ENCODE measurements around the gene CGNL1.

DNA sequence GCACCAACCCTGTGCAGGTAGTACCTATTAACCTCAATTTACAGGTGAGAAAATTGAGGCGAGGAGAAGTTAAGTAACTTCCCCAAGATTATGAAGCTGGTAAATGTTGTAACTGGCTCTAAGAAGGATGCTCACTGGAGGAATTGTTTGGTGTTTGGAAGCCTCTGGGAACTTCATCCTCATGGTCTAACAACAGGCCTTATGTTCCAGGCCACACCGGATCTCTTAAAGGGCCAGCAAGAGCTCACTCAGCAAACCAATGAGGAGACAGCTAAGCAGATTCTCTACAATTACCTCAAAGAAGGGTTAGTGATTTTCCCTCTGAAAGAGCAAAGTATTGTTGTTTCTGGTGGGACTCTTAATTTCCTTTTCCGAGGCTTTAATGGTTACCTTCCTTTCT, 63.9 kb downstream of the CGNL1 start:
- TF ChIP-seq, protein P1, sequence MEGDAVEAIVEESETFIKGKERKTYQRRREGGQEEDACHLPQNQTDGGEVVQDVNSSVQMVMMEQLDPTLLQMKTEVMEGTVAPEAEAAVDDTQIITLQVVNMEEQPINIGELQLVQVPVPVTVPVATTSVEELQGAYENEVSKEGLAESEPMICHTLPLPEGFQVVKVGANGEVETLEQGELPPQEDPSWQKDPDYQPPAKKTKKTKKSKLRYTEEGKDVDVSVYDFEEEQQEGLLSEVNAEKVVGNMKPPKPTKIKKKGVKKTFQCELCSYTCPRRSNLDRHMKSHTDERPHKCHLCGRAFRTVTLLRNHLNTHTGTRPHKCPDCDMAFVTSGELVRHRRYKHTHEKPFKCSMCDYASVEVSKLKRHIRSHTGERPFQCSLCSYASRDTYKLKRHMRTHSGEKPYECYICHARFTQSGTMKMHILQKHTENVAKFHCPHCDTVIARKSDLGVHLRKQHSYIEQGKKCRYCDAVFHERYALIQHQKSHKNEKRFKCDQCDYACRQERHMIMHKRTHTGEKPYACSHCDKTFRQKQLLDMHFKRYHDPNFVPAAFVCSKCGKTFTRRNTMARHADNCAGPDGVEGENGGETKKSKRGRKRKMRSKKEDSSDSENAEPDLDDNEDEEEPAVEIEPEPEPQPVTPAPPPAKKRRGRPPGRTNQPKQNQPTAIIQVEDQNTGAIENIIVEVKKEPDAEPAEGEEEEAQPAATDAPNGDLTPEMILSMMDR (IDR thresholded peaks at IDR 0.05; ENCODE audit: poor library complexity) = no peak
- no peak for TF ChIP-seq EZH2 (IDR thresholded peaks at IDR 0.05; ENCODE audit: borderline replicate concordance)

Measured in hepatocyte (in vitro differentiated cells).